Panc1 (cell line): ENCODE data around the gene BMP10. TPM values are rescaled to one million over a fixed set of nuclear protein-coding genes. Genes with fewer than 3 reads are reported as not detected.

Experiments used
- ATAC-seq: fragments of 200-7000 bp; cut with Tn5 transposase; 2 replicates; pipeline ENCODE4 v1.9.1; 2020; ENCODE audit warnings: mild to moderate bottlenecking, moderate library complexity
- BruUV-seq: library from RNA; stranded (reverse); fragments of 400-500 nt; replicated peaks from 2 replicates; lab custom pipeline; 2021; lab: Mats Ljungman, UMichigan
- CTCF ChIA-PET: fragments of 300-600 bp; sonication (Branson Sonifier 250); formaldehyde crosslinking; loops from one replicate; lab custom pipeline; 2022; ENCODE audit warnings: antibody characterized with exemption; lab: Charles Lee
- POLR2A ChIA-PET: fragments of 300-600 bp; sonication (Branson Sonifier 250); formaldehyde crosslinking; loops from one replicate; lab custom pipeline; 2022; ENCODE audit warnings: antibody characterized with exemption; lab: Charles Lee
- DNase-seq: peaks from one replicate; pipeline ENCODE4 v3.0.0-alpha.2; 2010; ENCODE audit warnings: low read depth, low spot score
- H3K27ac ChIP-seq: 2 replicates; pipeline ENCODE4 v1.5.1; 2011; ENCODE audit warnings: mild to moderate bottlenecking, low read length, inconsistent platforms
- H3K27me3 ChIP-seq: fragments of 200-500 bp; sonication (Bioruptor generic); 2 replicates; pipeline ENCODE4 v1.6.0; 2014; ENCODE audit warnings: low read length, inconsistent platforms; ENCODE audit not compliant: control insufficient read depth, insufficient read depth
- H3K36me3 ChIP-seq: fragments of 200-500 bp; sonication (Bioruptor generic); 2 replicates; pipeline ENCODE4 v1.5.1; 2014; ENCODE audit warnings: inconsistent platforms, mild to moderate bottlenecking, low read length, moderate library complexity; ENCODE audit not compliant: control insufficient read depth, insufficient read depth
- H3K4me1 ChIP-seq: 2 replicates; pipeline ENCODE4 v1.5.1; 2011; ENCODE audit warnings: inconsistent platforms, mild to moderate bottlenecking, low read length, moderate library complexity; ENCODE audit not compliant: control insufficient read depth, insufficient read depth
- H3K4me3 ChIP-seq, 2 experiments: 2 replicates each; pipeline ENCODE4 v1.5.1; 2011 to 2012; ENCODE audit warnings: low read depth in 2 of 2, low read length in 2 of 2, mild to moderate bottlenecking in 2 of 2, inconsistent platforms in 1 of 2, moderate library complexity in 1 of 2
- H3K9me3 ChIP-seq: fragments of 200-500 bp; sonication (Bioruptor generic); 2 replicates; pipeline ENCODE4 v1.5.1; 2014; ENCODE audit warnings: low read depth, mild to moderate bottlenecking, inconsistent platforms, low read length, moderate library complexity; ENCODE audit not compliant: control insufficient read depth, insufficient read depth
- CTCF ChIP-seq: fragments of 450-650 bp; IDR thresholded peaks from 2 replicates; pipeline ENCODE4 v1.5.1; 2017; ENCODE audit warnings: mild to moderate bottlenecking
- POLR2AphosphoS5 ChIP-seq: IDR thresholded peaks from 2 replicates; pipeline ENCODE4 v1.6.1; 2012; ENCODE audit warnings: mild to moderate bottlenecking, low read depth, low read length, moderate library complexity
- SIN3A ChIP-seq: IDR thresholded peaks from 2 replicates; pipeline ENCODE4 v1.6.1; 2012; ENCODE audit warnings: low read depth, mild to moderate bottlenecking, low read length, moderate library complexity, borderline replicate concordance; ENCODE audit not compliant: insufficient read depth
- TCF7L2 ChIP-seq: IDR thresholded peaks from 2 replicates; pipeline ENCODE4 v1.6.1; 2011; ENCODE audit warnings: mild to moderate bottlenecking, low read depth, low read length, inconsistent platforms
- in situ Hi-C: cut with HindIII; loops from 2 replicates; pipeline ENCODE4 v1.10.0; 2016; ENCODE audit warnings: low sequenced_read_pairs, low pct_unique_long_range_greater_than_20kb
- intact Hi-C: fragments of 100-400 bp; cut with micrococcal nuclease; formaldehyde crosslinking; loops from one replicate; pipeline ENCODE4 v1.10.0; 2022; ENCODE audit not compliant: unreplicated experiment
- total RNA-seq: library from RNA; stranded (reverse); gene quantifications from one replicate; pipeline ENCODE4 v1.2.1, GENCODE V29; 2021; ENCODE audit not compliant: unreplicated experiment
- TF ChIP-seq, protein P1 (sequence below), 2 experiments: IDR thresholded peaks; 2 replicates each; pipeline ENCODE4 v1.6.1; 2011 to 2012; ENCODE audit warnings: low read depth in 2 of 2, control low read depth in 1 of 2, low read length in 1 of 2, mild to moderate bottlenecking in 1 of 2, moderate library complexity in 1 of 2; ENCODE audit not compliant: insufficient read depth in 1 of 2

The BMP10 gene
- total RNA-seq, 1 experiment from 2014 or later = not detected

DNA sequence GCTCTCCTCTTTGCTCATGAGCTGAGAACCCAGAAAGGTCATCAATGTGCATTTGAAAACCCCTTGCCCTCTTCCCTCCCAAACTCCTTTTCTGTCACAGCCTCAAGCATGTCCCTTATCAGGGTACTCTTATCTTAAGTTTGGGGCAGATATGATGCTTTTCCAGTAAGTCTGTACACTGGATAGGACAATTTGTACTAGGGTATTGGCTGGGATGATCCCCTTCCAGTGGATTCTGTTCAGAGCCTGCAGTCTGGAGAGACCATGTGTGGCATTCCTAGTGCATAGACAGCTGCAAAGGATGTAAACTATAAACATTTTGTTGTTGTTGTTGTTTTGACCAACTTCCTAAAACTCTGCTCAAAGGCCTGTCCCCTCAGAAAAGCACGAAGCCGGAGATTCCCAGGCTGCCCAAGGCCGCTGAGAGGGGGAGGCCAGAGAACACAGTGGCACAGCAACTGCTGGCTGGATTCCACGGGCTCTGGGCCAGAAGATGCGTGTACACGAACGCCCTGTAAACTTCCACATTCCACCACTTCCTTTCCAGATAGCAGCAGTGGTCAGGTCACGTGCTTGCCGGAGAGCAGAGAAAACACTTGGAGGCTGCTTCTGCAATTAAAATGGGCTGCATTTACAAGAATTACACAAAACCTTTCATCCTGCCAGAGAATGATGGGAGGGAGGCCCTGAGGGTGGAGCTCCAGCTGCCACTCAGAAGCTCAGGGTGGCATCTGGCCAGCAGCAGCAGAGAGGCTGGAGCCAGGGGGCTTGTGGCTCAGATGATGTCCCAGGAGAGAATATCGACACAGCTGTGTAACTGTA lies 42.1 kb downstream of the BMP10 start:
- ATAC-seq = peak; percentile 46; the same call in 1 of the 2 replicates
- H3K36me3 ChIP-seq = no peaks in the 10 kb centered on the region
- H3K4me1 ChIP-seq = no peaks in the 10 kb centered on the region
- ChIA-PET CTCF (no interaction called here), POLR2A (no interaction called here)
- no peaks in the 10 kb centered on the region for H3K9me3 ChIP-seq
- no peak for TF ChIP-seq POLR2AphosphoS5
- TF ChIP-seq TCF7L2 = no peak
- TF ChIP-seq, protein P1, sequence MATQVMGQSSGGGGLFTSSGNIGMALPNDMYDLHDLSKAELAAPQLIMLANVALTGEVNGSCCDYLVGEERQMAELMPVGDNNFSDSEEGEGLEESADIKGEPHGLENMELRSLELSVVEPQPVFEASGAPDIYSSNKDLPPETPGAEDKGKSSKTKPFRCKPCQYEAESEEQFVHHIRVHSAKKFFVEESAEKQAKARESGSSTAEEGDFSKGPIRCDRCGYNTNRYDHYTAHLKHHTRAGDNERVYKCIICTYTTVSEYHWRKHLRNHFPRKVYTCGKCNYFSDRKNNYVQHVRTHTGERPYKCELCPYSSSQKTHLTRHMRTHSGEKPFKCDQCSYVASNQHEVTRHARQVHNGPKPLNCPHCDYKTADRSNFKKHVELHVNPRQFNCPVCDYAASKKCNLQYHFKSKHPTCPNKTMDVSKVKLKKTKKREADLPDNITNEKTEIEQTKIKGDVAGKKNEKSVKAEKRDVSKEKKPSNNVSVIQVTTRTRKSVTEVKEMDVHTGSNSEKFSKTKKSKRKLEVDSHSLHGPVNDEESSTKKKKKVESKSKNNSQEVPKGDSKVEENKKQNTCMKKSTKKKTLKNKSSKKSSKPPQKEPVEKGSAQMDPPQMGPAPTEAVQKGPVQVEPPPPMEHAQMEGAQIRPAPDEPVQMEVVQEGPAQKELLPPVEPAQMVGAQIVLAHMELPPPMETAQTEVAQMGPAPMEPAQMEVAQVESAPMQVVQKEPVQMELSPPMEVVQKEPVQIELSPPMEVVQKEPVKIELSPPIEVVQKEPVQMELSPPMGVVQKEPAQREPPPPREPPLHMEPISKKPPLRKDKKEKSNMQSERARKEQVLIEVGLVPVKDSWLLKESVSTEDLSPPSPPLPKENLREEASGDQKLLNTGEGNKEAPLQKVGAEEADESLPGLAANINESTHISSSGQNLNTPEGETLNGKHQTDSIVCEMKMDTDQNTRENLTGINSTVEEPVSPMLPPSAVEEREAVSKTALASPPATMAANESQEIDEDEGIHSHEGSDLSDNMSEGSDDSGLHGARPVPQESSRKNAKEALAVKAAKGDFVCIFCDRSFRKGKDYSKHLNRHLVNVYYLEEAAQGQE (IDR thresholded peaks at IDR 0.05; ENCODE audit: insufficient read depth in 1 of 2, low read depth in 2 of 2, low read length in 1 of 2) = no peak
- TF ChIP-seq CTCF = no peak
- no peak for TF ChIP-seq SIN3A
- H3K4me3 ChIP-seq = no peak overlapping the region
- no TSS peak for BruUV-seq
- no peak for DNase-seq
- in situ Hi-C loops = no loop called here
- intact Hi-C loops = no loop called here
- H3K27me3 ChIP-seq = no peaks in the 10 kb centered on the region
- H3K27ac ChIP-seq = no peak overlapping the region

DNA sequence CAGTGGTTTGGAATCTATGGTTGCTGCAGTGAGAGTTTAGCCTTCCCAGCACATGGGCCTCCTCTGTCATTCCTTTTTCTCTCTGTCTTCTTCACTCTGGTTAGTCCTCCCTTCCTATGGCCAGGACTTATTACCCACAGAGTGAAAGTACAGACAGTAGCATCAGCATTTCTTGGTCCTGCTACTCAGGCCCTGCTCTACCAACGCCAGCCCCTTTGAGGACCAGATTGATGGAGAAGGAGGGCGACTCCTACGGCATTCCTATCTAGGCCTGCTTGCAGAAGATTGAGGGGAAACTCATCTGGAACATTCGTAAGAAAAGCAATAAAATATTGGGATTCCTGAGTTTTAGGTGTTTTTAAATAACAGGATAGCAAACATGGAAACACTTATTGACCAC lies 43.5 kb downstream of the BMP10 start:
- ATAC-seq (no peak), DNase-seq (no peak)
- H3K9me3 ChIP-seq = no peaks in the 10 kb centered on the region
- no peak overlapping the region for H3K27ac ChIP-seq
- in situ Hi-C loops (no loop called here), intact Hi-C loops (no loop called here)
- no peaks in the 10 kb centered on the region for H3K27me3 ChIP-seq
- ChIA-PET POLR2A (no interaction called here), CTCF (no interaction called here)
- H3K4me3 ChIP-seq = no peak overlapping the region
- TF ChIP-seq TCF7L2 (no peak), CTCF (no peak), POLR2AphosphoS5 (no peak), SIN3A (no peak)
- TF ChIP-seq, protein P1 (IDR thresholded peaks at IDR 0.05; ENCODE audit: insufficient read depth in 1 of 2, low read depth in 2 of 2, low read length in 1 of 2) = no peak
- H3K36me3 ChIP-seq = no peaks in the 10 kb centered on the region
- BruUV-seq = no TSS peak
- no peaks in the 10 kb centered on the region for H3K4me1 ChIP-seq
